ENCODE results near the gene P2RY2. TPM values are rescaled to one million over a fixed set of nuclear protein-coding genes. Genes with fewer than 3 reads are reported as not detected.

The P2RY2 gene
- total RNA-seq, 2 experiments from 2014 or later: not detected

GRCh38 chr11:73283276-73284000, 65.4 kb downstream of the P2RY2 start:
- intact Hi-C loops (cut with micrococcal nuclease; ENCODE audit: unreplicated experiment): no loop called here
- POLR2A ChIA-PET: no interaction called here

GRCh38 chr11:73284106-73284505, 66.0 kb downstream of the P2RY2 start:
- CTCF ChIA-PET (ENCODE audit: unreplicated experiment): no interaction called here
- TF ChIP-seq EZH2phosphoT487 (IDR thresholded peaks at IDR 0.05; ENCODE audit: borderline replicate concordance, low read depth, low read length) (no peak), CTCF (conservative IDR thresholded peaks at IDR 0.05; ENCODE audit: low read length) (no peak)
- H3K4me1 ChIP-seq (ENCODE audit: insufficient read depth, low read length, poor library complexity, severe bottlenecking): peaks cover 13% of the 10 kb centered on the region
- H4K20me1 ChIP-seq (ENCODE audit: insufficient read depth, low read length): no peaks in the 10 kb centered on the region
- H3K4me2 ChIP-seq (ENCODE audit: low read length): no peak overlapping the region
- H3K9me3 ChIP-seq (ENCODE audit: low read length): no peaks in the 10 kb centered on the region
- H3K79me2 ChIP-seq (ENCODE audit: insufficient read depth, low read depth, low read length): no peaks in the 10 kb centered on the region
- H2AFZ ChIP-seq (ENCODE audit: low read length): no peak overlapping the region
- no peak overlapping the region for H3K27ac ChIP-seq (ENCODE audit: low read depth, low read length, poor library complexity, severe bottlenecking)
- H3K36me3 ChIP-seq (ENCODE audit: insufficient read depth, low read length): no peaks in the 10 kb centered on the region
- DNase-seq (ENCODE audit: low spot score): no peak
- H3K4me3 ChIP-seq (ENCODE audit: low read depth, low read length, poor library complexity, severe bottlenecking): no peak overlapping the region
- intact Hi-C loops (cut with micrococcal nuclease; ENCODE audit: unreplicated experiment): no loop called here
- H3K9me2 ChIP-seq (ENCODE audit: insufficient read depth, low read length): no peaks in the 10 kb centered on the region
- POLR2A ChIA-PET: no interaction called here
- no TSS peak for BruUV-seq (replicated peaks)

More at GRCh38 chr11:73283276-73284000, 65.4 kb downstream of the P2RY2 start:
- Histone ChIP-seq H2AFZ (ENCODE audit: low read length) (no peak overlapping the region), H3K9me2 (ENCODE audit: insufficient read depth, low read length) (no peaks in the 10 kb centered on the region), H3K4me2 (ENCODE audit: low read length) (no peak overlapping the region), H3K9me3 (ENCODE audit: low read length) (no peaks in the 10 kb centered on the region), H3K4me1 (ENCODE audit: insufficient read depth, low read length, poor library complexity, severe bottlenecking) (peaks cover 6% of the 10 kb centered on the region), H3K79me2 (ENCODE audit: insufficient read depth, low read depth, low read length) (no peaks in the 10 kb centered on the region), H4K20me1 (ENCODE audit: insufficient read depth, low read length) (no peaks in the 10 kb centered on the region), H3K36me3 (ENCODE audit: insufficient read depth, low read length) (no peaks in the 10 kb centered on the region), H3K27ac (ENCODE audit: low read depth, low read length, poor library complexity, severe bottlenecking) (no peak overlapping the region), H3K4me3 (ENCODE audit: low read depth, low read length, poor library complexity, severe bottlenecking) (no peak overlapping the region)
- CTCF ChIA-PET (ENCODE audit: unreplicated experiment): interaction anchor here (0.6 kb wide), 1 partner anchor 52 kb away, joined by 3 read pairs; no protein-coding TSS in a partner anchor
- TF ChIP-seq CTCF (conservative IDR thresholded peaks at IDR 0.05; ENCODE audit: low read length): no peak
- TF ChIP-seq EZH2phosphoT487 (IDR thresholded peaks at IDR 0.05; ENCODE audit: borderline replicate concordance, low read depth, low read length): no peak
- no TSS peak for BruUV-seq (replicated peaks)
- DNase-seq (ENCODE audit: low spot score): no peak

- Histone ChIP-seq H3K9me2 (ENCODE audit: insufficient read depth, low read length) (no peaks in the 10 kb centered on the region), H3K36me3 (ENCODE audit: insufficient read depth, low read length) (no peaks in the 10 kb centered on the region), H3K4me3 (ENCODE audit: low read depth, low read length, poor library complexity, severe bottlenecking) (no peak overlapping the region), H3K27ac (ENCODE audit: low read depth, low read length, poor library complexity, severe bottlenecking) (no peak overlapping the region), H3K4me2 (ENCODE audit: low read length) (no peak overlapping the region), H3K9me3 (ENCODE audit: low read length) (no peaks in the 10 kb centered on the region), H3K79me2 (ENCODE audit: insufficient read depth, low read depth, low read length) (no peaks in the 10 kb centered on the region), H2AFZ (ENCODE audit: low read length) (no peak overlapping the region), H4K20me1 (ENCODE audit: insufficient read depth, low read length) (no peaks in the 10 kb centered on the region), H3K4me1 (ENCODE audit: insufficient read depth, low read length, poor library complexity, severe bottlenecking) (peaks cover 19% of the 10 kb centered on the region)
- no peak for TF ChIP-seq CTCF (conservative IDR thresholded peaks at IDR 0.05; ENCODE audit: low read length)
- no peak for TF ChIP-seq EZH2phosphoT487 (IDR thresholded peaks at IDR 0.05; ENCODE audit: borderline replicate concordance, low read depth, low read length)
- intact Hi-C loops (cut with micrococcal nuclease; ENCODE audit: unreplicated experiment): no loop called here
- no TSS peak for BruUV-seq (replicated peaks)
- CTCF ChIA-PET (ENCODE audit: unreplicated experiment): no interaction called here
- POLR2A ChIA-PET: no interaction called here
- DNase-seq (ENCODE audit: low spot score): no peak
Observed at GRCh38 chr11:73285721-73286120, 67.6 kb downstream of the P2RY2 start.

All from OCI-LY7 (cell line).